ENCODE results near the gene CASP3.

GRCh38 chr4:184632842-184633241 is 16.4 kb downstream of the CASP3 start:
- no peak for TF ChIP-seq CTCF (IDR thresholded peaks at IDR 0.05)
- no peak for TF ChIP-seq EZH2 (IDR thresholded peaks at IDR 0.05; ENCODE audit: borderline replicate concordance, insufficient read depth, low read depth, low read length, poor library complexity, severe bottlenecking)

All from B cell (primary cell).